Right lobe of liver (tissue), 4 donors: ENCODE data around the gene WFDC11.

Source experiments
- CTCF ChIP-seq, 4 donors: fragments of 200-600 bp in 3 of 4; fragments of 450-650 bp in 1 of 4; IDR thresholded peaks; one replicate each; pipeline versions ENCODE4 v1.5.1 to v1.8.0; 2016 to 2022; ENCODE audit warnings: antibody characterized with exemption in 4 of 4, mild to moderate bottlenecking in 2 of 4
- POLR2A ChIP-seq: fragments of 450-650 bp; IDR thresholded peaks from one replicate; pipeline ENCODE4 v1.6.1; 2017; ENCODE audit warnings: antibody characterized with exemption, mild to moderate bottlenecking
- donor health status: DM: no; HTN: no; CAD: no.
- donor health status: DM: no; HTN: no; CAD: no.
- donor health status: DM: no; HTN: yes; CAD: no.

- TF ChIP-seq CTCF (IDR thresholded peaks at IDR 0.05), result no peak
- TF ChIP-seq POLR2A, result no peak
Observed at GRCh38 chr20:45695496-45695895, 25.5 kb upstream of the WFDC11 start.
